ENCODE measurements around the gene NTNG2. TPM values are rescaled to one million over a fixed set of nuclear protein-coding genes. Genes with fewer than 3 reads are reported as not detected.

NTNG2 gene
- total RNA-seq (2014; rRNA removed; shearing (Covaris generic)), result 0.39 and 0.49 TPM in 2 replicates

- no peak for DNase-seq (ENCODE audit: low read depth)
Observed at GRCh38 chr9:132161743-132162184, at the start of gene NTNG2. Gene NTNG2 (plus strand): TSS chr9:132162058. CDS start chr9:132166832, 4,774 bp downstream.

DNA sequence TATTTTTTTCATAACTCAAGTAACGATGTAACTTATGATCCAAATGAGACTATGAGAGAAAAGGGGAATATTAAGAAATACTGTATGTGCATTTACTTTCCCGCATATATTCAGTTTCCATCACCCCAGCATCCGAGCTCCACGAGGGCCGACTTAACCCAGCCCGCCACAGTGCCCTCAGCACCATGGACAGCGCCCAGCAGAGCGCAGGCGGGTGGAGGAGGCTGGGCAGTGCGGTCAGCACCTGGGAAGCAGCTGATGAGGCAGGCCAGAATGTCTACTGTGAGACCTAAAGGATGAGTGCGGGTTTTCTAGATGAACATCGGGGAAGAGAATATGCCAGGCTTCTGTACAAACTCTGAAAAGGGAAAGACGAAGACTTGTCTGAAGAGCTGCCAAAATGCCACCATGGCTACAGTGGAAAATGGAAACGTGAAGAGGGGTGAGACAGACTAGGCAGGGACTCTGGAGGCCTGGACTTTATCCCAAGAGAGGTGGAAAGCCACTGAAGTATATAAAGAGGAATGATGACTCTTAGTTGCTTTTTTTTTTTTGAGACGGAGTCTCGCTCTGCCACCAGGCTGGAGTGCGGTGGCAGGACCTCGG, 47.7 kb upstream of the NTNG2 start:
- DNase-seq (ENCODE audit: low read depth), result peak; percentile 50

GRCh38 chr9:132116583-132116982, 45.3 kb upstream of the NTNG2 start:
- no peak for DNase-seq (ENCODE audit: low read depth)

DNA sequence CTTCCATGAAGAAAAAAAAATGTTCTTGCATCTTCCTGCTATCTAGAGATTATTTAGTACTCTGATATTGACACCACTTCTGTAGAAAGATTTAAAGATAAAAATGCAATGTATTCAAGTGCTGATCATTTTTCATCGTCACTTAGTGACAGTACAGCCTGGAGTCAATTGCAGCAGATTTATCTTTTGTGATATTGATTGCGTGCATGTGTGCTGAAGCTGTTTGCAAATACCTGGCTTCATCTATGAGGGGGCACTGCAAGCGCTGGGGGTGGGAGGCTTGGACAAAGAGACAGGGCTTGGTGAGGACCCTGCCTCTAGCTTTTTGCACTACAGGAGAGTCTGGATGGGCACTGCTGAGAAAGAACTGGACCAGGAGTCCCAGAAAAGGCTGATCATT, 44.2 kb upstream of the NTNG2 start:
- no peak for DNase-seq (ENCODE audit: low read depth)

- no peak for DNase-seq (ENCODE audit: low read depth)
Observed at GRCh38 chr9:132121021-132121420, 40.8 kb upstream of the NTNG2 start.

- DNase-seq (ENCODE audit: low read depth), result no peak
Observed at GRCh38 chr9:132124800-132125199, 37.1 kb upstream of the NTNG2 start.

DNA sequence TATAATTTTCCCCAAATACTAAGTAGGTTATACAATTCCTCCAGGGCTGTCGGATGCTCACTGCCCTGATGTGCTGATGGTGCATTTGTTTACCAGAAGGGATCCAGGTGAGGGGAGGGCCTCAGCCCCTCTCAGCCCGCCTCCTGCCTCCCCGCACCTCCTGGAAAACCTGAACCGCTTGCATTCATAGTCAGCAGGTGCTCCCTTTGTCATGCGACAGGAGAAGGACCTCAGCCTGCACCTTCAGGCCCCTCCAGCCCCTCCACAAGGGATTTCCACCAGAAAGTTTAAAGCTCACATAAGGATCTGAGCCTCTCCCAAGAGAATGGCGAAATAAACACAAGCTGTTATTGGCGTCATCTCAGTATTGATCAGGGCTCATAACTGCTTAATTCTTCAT, 36.5 kb upstream of the NTNG2 start:
- DNase-seq (ENCODE audit: low read depth), result no peak

DNA sequence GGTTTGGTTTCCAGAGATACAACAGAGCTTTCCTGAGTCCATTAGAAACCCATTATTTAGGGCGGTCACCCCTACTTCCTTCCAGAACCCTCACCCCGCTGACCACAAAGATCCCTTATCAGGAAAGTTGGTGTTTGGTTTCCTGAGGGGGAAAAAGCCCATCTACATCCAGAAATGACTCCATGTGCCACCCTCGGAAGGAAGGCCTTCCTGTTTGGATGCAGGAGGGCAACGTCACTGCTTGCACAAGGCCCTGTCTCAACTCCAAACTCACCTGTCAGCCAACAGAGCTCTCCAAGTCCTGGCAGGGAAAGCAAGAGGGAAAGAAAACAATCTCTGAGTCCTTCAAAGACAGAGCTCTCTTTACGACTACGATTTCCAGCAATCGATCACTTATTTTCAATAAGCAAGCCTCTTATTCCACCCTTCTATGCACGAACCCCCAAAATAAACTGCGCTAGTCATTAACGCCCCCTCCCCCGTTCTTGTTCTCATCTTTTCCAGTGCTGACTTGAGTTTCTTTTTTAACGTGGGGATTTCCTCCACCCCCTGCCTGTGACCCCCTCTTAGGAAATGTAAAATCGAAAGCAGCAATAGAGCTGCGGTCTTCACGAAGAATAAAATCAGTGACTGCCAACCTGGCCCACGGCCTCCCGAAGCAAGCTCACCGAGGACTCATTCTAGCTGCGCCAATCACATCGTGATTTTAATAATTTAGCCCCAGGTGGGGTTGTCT, 35.7 kb upstream of the NTNG2 start:
- DNase-seq (ENCODE audit: low read depth), result peak; percentile 23

- no peak for DNase-seq (ENCODE audit: low read depth)
Observed at GRCh38 chr9:132126680-132127236, 35.1 kb upstream of the NTNG2 start.

DNA sequence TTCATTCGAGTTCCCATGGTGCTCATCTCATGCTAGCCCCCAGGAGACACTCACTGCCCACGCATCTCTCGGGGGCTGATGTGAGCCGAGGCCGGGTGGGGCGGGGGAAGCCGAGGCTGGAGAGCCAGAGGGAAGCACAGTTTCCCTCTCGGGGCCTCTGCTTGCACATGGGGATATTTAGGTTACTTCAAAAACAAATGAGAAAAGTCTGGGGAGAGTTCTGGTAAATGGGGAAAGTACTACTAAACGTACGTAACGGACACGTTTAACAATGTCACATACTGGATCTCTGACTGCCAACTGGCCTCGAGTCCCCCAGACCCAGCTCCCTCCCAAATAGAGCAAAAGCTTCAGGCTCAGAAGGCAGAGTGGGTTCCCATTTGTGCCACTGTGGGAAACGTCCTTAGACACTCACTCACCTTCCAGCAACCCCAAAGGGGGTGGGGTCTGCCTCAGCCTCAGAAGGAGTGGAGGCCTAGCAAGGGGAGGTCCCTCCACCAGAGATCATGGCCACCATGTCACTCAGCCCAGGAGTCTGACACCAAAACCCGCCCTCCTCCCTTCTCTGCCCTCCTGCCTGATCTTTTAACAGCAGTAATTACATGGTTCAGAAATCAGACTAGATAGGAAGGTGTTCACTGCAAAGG, 33.8 kb upstream of the NTNG2 start:
- DNase-seq (ENCODE audit: low read depth), result no peak

DNA sequence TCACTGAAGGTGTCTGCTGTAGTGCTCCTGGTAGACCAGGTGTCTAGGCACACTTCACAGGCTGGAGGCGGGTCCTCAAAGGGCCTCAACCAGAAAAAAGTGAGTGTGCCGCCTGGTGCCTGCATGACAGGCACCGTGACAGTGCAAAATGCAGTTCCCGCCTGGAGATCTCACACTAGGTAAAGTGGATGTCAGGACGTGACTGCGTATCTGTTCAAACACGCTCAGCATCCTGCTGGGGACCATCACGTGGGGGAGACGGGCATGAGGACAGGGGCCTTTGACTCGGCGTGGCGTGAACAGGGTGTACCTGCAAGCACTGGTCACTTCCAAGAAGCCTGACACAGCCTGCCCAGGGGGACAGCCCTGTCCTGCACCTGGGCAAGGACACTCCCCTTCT, 32.3 kb upstream of the NTNG2 start:
- DNase-seq (ENCODE audit: low read depth), result no peak

DNA sequence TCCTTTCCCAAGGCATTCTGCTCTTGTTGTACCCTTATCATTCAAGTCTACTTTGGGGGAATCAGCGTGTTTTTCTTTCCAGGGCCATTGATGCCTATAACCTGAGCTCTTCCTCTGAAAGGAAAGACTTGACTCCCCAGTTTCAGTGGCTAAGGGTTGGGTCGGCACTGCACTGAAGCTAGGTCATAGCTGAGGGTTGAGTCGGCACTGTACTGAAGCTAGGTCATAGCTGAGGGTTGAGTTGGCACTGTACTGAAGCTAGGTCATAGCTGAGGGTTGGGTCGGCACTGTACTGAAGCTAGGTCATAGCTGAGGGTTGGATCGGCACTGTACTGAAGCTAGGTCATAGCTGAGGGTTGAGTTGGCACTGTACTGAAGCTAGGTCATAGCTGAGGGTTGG, 27.8 kb upstream of the NTNG2 start:
- DNase-seq (ENCODE audit: low read depth), result peak; percentile 21

DNA sequence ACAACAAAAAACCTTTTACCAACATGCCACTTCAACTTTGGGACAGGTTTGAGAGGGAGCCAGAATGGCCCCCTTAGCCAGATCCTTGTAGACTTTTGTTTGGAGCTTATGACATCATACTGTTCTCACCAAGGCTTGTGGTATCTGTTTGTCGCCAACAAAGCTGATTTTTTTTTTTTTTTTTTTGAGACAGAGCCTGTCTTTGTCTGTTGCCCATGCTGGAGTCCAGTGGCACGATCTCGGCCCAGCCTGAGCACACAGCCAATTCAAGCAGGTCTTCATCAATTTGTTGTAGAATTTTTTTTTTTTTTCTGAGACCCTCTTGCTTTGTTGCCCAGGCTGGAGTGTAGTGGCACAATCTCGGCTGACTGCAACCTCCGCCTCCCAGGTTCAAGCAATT, 26.4 kb upstream of the NTNG2 start:
- no peak for DNase-seq (ENCODE audit: low read depth)

DNA sequence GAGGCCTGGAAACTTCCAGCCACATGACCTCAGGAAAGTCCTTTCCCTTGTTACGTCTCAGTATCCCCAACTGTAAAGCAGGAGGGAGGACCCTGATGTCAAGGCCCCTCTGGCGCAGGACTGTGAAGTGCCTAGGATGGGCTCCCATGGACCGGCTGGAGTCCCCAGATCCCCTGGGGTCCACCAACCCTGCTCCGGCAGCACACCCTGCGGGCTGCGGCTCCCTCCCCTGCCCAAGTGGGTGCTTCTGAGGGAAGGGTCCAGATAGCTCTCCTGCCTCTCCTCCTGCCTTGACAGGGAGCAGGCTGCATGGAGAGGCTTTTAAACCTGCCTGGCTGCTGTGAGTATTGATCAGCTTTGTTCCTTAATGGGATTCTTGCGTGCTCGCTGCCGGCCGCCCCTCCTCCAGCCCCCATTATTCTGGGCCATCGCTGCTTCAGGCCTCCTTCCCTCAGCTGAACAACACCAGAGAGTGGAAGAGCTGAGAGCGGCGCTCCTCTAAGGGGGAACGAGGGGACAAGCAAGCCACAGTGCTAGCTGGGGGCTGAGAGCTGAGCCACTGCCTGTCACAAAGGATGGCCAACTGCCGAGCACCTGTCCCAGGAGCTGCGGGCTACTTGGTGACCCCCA, 25.6 kb upstream of the NTNG2 start:
- DNase-seq (ENCODE audit: low read depth), result no peak

- peak; percentile 70 for DNase-seq (ENCODE audit: low read depth)
Observed at GRCh38 chr9:132141344-132141947, 20.4 kb upstream of the NTNG2 start.

GRCh38 chr9:132141948-132142594, 19.8 kb upstream of the NTNG2 start:
- peak; percentile 19 for DNase-seq (ENCODE audit: low read depth)

- no peak for DNase-seq (ENCODE audit: low read depth)
Observed at GRCh38 chr9:132142924-132143323, 18.9 kb upstream of the NTNG2 start.

DNA sequence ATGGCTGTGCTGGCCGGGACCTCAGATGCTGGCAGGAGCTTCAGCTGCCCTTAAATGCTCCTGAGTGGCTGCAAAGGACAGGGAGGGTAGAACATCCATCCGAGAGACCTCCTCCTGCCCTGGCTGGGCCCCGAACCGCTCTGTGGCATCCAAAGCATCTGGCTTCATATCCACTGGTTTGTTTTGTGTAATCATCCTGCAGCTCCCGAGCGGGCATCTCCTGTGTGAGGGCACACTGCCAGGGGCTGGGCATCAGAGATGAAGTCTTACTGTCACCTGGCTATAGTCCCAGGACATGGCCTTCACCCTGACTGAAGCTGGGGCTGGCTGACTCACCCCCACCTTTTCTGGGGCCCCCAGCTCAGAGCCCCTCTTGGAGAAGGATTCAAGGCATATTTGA, 18.5 kb upstream of the NTNG2 start:
- DNase-seq (ENCODE audit: low read depth), result peak; percentile 25

DNA sequence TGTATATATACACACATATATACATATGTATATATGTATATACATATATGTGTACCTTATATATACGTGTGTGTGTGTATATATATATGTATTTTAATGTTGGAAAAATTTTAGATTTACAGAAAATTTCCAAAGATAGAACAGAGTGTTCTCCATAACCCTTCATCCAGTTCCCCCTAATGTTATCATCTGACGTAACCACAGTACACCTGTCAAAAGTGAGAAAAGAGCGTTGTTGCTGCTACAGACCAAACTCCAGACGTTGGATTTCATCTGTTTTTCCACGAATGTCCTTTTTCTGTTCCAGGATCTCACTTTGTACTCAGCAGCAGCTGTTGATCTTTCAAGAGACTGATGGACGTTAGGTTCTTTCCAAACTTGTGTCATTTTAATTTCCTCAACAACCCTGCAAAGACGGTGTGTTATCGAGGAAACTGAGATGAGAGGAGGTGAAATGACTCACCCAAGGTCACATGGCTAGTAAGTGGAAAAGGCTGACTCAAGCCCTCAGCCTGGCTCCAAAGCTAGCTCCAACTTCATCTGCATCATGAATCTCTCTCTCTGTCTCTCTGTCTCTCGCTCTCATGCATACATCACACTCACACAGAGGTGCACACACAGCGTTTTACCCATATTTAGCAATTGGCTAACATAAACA, 17.0 kb upstream of the NTNG2 start:
- DNase-seq (ENCODE audit: low read depth), result peak; percentile 70

- no peak for DNase-seq (ENCODE audit: low read depth)
Observed at GRCh38 chr9:132146039-132146438, 15.8 kb upstream of the NTNG2 start.

DNA sequence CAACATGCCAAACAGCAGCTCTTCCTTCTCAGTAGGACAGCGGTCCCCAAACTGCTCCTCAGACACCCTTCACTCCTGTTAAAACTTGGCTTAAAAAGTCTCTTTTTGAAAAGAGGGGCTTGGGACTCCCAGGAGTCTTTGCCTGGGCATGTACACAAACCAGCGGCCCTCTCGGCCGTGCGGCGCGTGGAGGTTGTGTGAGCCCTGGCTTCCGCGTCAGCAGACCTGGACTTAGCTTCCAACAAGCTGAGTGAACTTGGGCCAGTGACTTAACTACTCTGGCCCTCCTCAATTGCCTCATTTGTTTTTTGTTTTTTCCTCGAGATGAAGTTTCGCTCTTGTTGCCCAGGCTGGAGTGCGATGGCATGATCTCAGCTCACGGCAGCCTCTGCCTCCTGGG, 15.3 kb upstream of the NTNG2 start:
- DNase-seq (ENCODE audit: low read depth), result no peak

Data from M059J (cell line).